DND-41 (cell line): ENCODE results near the gene UTF1.

Experiments used
- ATAC-seq: fragments of 200-7000 bp; cut with Tn5 transposase; 3 replicates; pipeline ENCODE4 v1.9.1; 2021; ENCODE audit warnings: low read depth; ENCODE audit not compliant: insufficient read depth
- DNase-seq: peaks from one replicate; pipeline ENCODE4 v3.0.0-alpha.2; 2020
- H2AFZ ChIP-seq: 2 replicates; pipeline ENCODE4 v1.6.0; 2012; ENCODE audit warnings: low read depth, low read length
- H3K27ac ChIP-seq: 2 replicates; pipeline ENCODE4 v1.5.1; 2012; ENCODE audit warnings: low read length, inconsistent platforms
- H3K27me3 ChIP-seq: fragments of 200-600 bp; sonication (generic); 2 replicates; pipeline ENCODE4 v1.6.0; 2012; ENCODE audit warnings: low read length, mild to moderate bottlenecking, inconsistent platforms; ENCODE audit not compliant: insufficient read depth, poor library complexity
- H3K36me3 ChIP-seq: 2 replicates; pipeline ENCODE4 v1.5.1; 2012; ENCODE audit warnings: low read length, inconsistent platforms; ENCODE audit not compliant: insufficient read depth
- H3K4me1 ChIP-seq: 2 replicates; pipeline ENCODE4 v1.5.1; 2012; ENCODE audit warnings: mild to moderate bottlenecking, low read length; ENCODE audit not compliant: insufficient read depth
- H3K4me2 ChIP-seq: 2 replicates; pipeline ENCODE4 v1.6.0; 2012; ENCODE audit warnings: mild to moderate bottlenecking, moderate library complexity, low read length, inconsistent platforms; ENCODE audit not compliant: insufficient read depth
- H3K4me3 ChIP-seq, 2 experiments: fragments of 200-600 bp in 1 of 2; shearing (Covaris generic) in 1 of 2; 2 replicates each; pipeline ENCODE4 v1.5.1; 2012 to 2016; ENCODE audit warnings: inconsistent platforms in 2 of 2, low read length in 2 of 2, mild to moderate bottlenecking in 2 of 2, low read depth in 1 of 2, moderate library complexity in 1 of 2
- H3K79me2 ChIP-seq: 2 replicates; pipeline ENCODE4 v1.6.0; 2012; ENCODE audit warnings: low read length, inconsistent platforms; ENCODE audit not compliant: insufficient read depth
- H3K9ac ChIP-seq: 2 replicates; pipeline ENCODE4 v1.6.0; 2012; ENCODE audit warnings: low read depth, mild to moderate bottlenecking, inconsistent platforms, low read length, moderate library complexity
- H3K9me3 ChIP-seq: 2 replicates; pipeline ENCODE4 v1.5.1; 2012; ENCODE audit warnings: low read length, moderate library complexity, mild to moderate bottlenecking, inconsistent platforms; ENCODE audit not compliant: insufficient read depth, severe bottlenecking
- H4K20me1 ChIP-seq: 2 replicates; pipeline ENCODE4 v1.6.0; 2012; ENCODE audit warnings: low read length; ENCODE audit not compliant: insufficient read depth
- CTCF ChIP-seq: IDR thresholded peaks from 2 replicates; pipeline ENCODE4 v1.5.1; 2012; ENCODE audit warnings: borderline replicate concordance, low read length, moderate library complexity, mild to moderate bottlenecking; ENCODE audit not compliant: poor library complexity, severe bottlenecking; ENCODE audit errors: extremely low read depth
- EZH2 ChIP-seq: IDR thresholded peaks from 3 replicates; pipeline ENCODE4 v1.6.1; 2012; ENCODE audit warnings: borderline replicate concordance, low read depth, mild to moderate bottlenecking, moderate library complexity, low read length, inconsistent platforms; ENCODE audit not compliant: severe bottlenecking

Gene UTF1

GRCh38 chr10:133212853-133213494 is 17.0 kb upstream of the UTF1 start:
- no peaks in the 10 kb centered on the region for H3K27me3 ChIP-seq
- no peak overlapping the region for H3K4me2 ChIP-seq
- no peak overlapping the region for H3K4me3 ChIP-seq
- H3K27ac ChIP-seq, result no peak overlapping the region
- no peak overlapping the region for H3K9ac ChIP-seq
- no peaks in the 10 kb centered on the region for H3K9me3 ChIP-seq
- no peaks in the 10 kb centered on the region for H3K4me1 ChIP-seq
- TF ChIP-seq CTCF, result no peak
- no peak for TF ChIP-seq EZH2
- no peaks in the 10 kb centered on the region for H3K79me2 ChIP-seq
- H4K20me1 ChIP-seq, result peaks cover 7% of the 10 kb centered on the region; the same call in 1 of the 2 replicates
- ATAC-seq (no peak), DNase-seq (no peak)
- H2AFZ ChIP-seq, result no peak overlapping the region
- H3K36me3 ChIP-seq, result no peaks in the 10 kb centered on the region

- Histone ChIP-seq H4K20me1 (peaks cover 7% of the 10 kb centered on the region; the same call in 1 of the 2 replicates), H3K9me3 (no peaks in the 10 kb centered on the region), H3K79me2 (no peaks in the 10 kb centered on the region), H3K4me2 (no peak overlapping the region), H3K27ac (no peak overlapping the region), H2AFZ (no peak overlapping the region), H3K27me3 (no peaks in the 10 kb centered on the region), H3K4me3 (no peak overlapping the region), H3K9ac (no peak overlapping the region), H3K36me3 (no peaks in the 10 kb centered on the region), H3K4me1 (no peaks in the 10 kb centered on the region)
- no peak for ATAC-seq
- no peak for DNase-seq
- no peak for TF ChIP-seq EZH2
- TF ChIP-seq CTCF, result no peak
Measured at GRCh38 chr10:133213641-133214467, 16.2 kb upstream of the UTF1 start.

GRCh38 chr10:133214468-133215410 is 15.3 kb upstream of the UTF1 start:
- H4K20me1 ChIP-seq, result no peaks in the 10 kb centered on the region; the same call in 1 of the 2 replicates
- no peaks in the 10 kb centered on the region for H3K79me2 ChIP-seq
- H3K27ac ChIP-seq, result no peak overlapping the region
- H3K4me3 ChIP-seq, result no peak overlapping the region
- no peak overlapping the region for H3K9ac ChIP-seq
- H2AFZ ChIP-seq, result no peak overlapping the region
- H3K4me2 ChIP-seq, result no peak overlapping the region
- no peaks in the 10 kb centered on the region for H3K9me3 ChIP-seq
- ATAC-seq, result no peak
- TF ChIP-seq CTCF, result no peak
- no peak for TF ChIP-seq EZH2
- H3K27me3 ChIP-seq, result no peaks in the 10 kb centered on the region
- no peaks in the 10 kb centered on the region for H3K4me1 ChIP-seq
- H3K36me3 ChIP-seq, result no peaks in the 10 kb centered on the region
- DNase-seq, result no peak
